ENCODE measurements around the gene NRN1.
"Not testable (repeated sequence)": the region's sequence is repeated elsewhere in the genome, so short reads cannot be mapped to it uniquely, and the experiment has no call there.

The NRN1 gene

DNA sequence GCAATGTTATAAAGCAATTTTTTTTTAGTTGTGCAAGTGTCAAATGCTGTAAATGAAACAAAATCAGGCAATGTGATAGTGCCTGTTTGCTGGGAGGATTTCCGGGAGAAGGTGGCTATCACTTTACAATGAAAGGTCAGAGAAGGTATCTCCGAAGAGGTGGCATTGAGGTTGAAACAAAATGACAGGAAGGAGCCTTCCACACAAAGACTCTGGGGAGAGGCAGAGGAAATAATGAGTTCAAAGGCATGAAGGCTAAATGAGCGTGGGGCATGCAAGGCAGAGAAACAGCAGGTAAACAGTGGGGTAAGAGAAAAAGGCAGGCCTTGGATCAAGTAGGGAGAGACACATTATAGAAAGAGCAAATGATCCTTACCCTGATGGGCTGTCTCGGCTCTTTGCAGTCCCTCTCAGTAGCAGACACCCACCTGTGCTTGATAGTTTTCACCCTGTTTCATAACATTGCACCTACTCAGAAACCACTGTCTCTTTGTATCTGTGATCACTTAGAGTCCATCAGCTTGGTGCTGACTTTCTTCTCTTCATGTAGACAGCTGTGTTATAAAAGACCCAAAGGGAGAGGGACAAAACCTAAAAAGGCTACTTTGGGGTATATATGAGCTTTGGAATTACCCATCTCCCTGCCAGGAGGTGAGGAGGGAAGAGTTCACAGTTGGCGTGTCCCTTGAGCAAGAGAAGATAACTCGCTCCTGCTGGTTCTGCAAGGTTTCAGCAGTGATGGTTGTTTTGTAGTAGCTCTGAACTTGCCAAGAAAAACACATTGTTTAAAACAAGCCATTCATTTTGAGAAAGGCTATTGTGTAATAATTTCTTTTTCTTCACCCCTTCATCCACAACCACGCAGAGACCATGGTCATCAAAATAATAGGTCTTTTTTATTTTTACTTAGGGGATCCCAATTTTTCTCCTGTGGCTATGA, 22.3 kb downstream of the NRN1 start:
- no peak for DNase-seq (ENCODE audit: low read depth in 1 of 2, low spot score in 1 of 2)

DNA sequence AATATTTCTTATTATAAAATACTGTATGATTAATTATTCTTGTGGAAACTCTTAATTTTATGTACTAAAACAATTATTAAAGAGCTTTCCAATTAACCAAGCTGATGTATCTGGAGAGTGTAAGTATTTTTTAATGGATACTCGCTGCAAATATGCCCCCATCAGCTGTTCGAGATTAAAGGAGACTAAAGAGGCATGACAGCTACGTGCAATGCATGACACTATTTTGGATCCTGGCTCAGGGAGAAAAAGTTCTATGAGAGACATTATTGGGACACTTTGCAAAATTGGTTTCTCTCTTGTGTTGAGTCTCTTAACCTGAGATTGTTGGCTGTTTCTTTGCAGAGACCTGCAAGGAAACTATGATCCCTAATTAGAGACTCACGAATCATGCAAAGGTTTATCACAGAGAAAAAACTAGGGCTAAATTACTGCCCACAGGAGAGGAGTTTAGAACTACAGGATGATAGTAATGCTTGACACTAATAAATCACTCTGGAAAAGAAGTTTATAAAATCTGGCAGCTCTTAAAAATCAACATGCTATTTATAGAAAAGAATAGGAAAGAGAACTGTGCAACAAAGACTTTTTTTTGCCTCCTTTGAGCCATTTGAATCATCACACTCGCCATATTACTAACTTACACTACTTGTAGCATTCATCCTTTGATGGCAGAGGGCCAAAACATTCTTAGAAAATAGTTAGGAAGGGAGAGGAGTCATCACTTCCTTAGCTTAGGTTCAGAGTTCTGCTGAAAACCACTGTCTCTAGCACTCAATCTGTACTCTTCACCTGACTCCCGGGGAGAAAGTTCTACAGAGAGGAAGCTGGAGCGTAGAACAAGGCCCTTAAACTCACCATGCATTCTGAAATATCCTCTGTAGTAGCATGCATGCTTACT, 25.3 kb downstream of the NRN1 start:
- DNase-seq (ENCODE audit: low read depth in 1 of 2, low spot score in 1 of 2) = no peak

DNA sequence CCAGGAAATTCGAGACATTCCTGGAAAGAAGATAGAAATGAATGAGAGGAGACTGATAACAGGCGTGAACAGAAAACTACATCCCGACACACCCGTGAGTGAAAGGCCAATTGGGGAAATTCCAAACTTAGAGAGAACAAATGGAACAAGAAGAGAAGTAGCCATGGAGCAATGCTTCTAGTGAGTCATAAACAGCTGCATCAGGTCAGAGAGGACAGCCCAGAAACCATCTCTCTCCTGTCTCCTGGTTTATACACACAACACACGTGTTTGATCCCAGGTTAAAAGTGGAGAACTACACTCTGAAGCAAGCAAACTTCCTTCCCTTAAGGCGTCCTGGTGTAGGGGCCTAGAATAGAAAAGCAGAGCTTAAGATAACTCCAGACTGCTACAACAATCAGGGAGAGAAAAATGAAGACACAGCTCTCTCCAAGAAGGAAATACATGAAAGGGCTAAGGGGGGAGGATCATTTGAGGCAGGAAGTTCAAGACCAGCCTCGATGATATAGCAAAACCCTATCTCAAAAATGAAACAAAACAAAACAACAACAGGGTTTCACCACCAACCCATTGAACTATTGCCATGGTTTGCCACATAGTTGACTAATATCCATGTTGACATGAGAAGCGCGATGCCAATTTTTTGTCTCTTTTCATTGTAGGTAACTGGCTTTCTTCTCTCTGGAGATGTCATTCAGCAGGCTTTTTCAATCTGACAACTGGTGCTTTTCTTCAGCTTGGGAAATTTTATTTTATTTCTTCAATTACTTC, 26.9 kb downstream of the NRN1 start:
- DNase-seq (ENCODE audit: low read depth in 1 of 2, low spot score in 1 of 2) = no peak

DNA sequence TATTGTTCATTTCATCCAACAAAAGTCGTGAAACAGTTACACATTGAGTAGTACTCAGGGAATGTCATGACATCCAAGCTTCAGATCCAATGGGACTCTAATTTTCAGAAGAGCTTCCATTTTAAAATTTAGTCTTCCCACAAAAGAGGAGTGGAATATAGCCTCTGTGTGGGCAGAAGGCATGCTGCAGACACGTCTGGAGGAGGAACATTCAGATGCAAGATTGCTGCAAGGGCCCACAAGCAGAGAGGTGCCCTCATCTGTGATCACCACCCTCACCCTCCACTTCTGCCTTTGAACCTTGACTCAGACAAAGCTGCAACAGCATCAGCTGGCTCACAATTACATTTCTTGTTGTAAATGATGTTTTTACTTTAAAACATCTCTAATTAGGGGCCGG, 29.9 kb downstream of the NRN1 start:
- DNase-seq (ENCODE audit: low read depth in 1 of 2, low spot score in 1 of 2) = no peak

DNA sequence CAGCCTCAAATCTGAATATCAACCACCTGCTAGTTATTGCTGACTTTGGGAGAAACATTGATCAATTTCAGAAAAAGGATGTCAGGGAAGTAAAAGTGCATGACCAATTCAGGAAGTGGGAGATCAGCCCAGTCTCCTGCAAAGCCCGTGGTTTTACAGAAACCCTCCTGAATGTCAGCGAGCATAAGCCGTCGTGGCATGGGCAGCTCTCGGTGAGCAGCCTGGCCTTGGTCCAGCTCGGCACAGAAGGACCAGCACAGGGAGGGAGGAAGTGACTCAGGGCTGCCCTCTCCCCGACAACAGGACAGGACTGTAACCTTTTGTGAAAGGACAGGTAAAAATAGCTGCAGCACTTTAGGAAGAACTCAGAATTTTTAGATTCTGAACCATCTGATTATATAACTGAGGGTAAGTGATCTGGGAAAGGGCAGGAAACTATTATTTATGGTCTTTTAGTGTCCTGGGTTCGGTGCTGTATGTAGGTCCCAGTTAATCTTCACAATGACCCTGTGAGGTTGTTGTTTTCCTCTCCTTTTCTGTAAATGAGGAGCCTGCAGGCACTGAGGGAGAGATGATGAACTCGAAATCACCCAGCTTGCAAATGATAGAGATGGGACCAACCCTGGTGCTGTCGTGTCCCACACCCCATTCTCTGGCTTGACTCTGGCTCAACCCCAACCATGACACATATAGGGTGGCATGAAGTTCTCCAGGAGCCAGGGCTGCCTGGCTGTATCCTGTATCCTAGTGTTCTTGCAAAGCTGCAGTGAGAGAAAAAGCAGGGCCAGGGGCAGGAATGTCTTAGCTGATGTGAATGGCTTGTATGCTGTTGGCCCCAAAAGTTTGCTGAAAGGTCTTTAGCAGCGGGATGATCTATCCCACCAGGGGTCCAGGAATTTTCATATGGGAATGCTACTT, 37.6 kb downstream of the NRN1 start:
- no peak for DNase-seq (ENCODE audit: low read depth in 1 of 2, low spot score in 1 of 2)

DNA sequence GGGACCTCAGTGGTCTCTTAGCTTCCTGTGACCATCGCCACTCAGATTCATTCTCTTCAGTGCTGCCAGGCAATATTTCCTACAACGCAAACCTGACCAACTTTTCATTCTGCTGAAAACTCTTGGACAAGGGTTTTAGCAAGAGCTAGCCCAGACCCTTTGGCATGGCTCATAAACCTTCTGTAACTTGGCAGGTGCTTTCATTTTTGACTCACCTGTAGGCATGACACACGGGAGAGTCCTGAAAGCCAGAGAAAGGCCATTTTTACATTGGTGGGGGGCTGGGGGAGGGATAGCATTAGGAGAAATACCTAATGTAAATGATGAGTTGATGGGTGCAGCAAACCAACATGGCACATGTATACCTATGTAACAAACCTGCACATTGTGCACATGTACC, 38.7 kb downstream of the NRN1 start:
- not testable (repeated sequence) for DNase-seq (ENCODE audit: low read depth in 1 of 2, low spot score in 1 of 2)

DNA sequence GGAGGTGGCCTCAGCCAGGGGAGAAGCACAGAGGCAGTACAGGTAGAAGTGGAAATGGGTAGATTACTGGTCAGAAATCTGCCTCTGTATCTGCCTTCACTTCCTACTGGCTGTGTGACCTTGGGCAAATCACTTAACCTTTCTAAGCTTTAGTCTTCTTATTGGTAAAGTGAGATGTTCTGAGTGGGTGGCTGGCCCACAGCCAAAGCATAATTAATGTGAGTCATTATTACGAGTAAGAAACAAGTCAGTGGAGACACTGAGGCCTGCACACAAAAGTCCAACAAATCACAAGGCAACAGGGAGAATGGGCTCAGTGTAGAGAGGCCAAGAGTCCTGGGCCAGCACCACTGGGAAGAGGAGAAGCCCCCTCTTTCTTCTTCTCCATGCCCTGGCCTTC, 39.1 kb downstream of the NRN1 start:
- DNase-seq (ENCODE audit: low read depth in 1 of 2, low spot score in 1 of 2) = no peak

DNA sequence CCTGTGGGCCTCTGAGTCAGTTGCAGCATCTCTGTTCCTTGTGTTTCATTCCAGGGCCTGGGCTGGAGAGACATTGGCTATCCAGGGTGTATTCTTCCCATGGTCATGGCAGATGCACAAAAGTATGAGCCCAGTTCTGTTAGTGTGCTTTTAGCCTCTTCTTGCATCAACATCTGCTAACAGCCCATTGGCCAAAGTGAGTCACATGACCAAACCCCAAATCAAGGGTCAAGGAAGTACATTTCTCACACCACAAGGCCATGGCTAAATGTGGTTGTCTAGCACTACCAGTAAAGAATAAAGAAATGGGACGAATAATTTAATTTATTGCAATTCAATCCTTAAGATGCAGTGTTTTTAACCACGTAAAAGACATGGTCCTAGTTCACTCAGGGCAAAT, 43.9 kb downstream of the NRN1 start:
- DNase-seq (ENCODE audit: low read depth in 1 of 2, low spot score in 1 of 2) = no peak

DNA sequence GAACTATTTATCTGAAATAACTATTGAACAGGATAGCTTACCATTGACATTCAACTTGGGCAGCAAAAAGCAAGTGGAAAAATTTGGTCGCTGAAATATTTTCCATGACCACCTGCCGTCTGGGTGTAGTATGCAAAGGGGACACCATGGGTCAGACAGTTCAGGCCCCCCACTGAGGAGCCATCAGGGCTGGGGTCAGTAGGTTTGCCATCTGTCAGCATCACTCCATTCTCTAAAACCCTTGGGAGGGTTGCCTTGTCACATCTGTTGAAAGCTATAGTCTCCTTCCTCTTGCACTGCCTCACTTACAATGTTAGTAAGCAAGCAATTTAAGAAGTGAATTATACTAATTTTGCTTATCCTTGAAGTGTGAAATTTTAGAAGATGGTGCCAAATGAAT, 44.9 kb downstream of the NRN1 start:
- no peak for DNase-seq (ENCODE audit: low read depth in 1 of 2, low spot score in 1 of 2)

DNA sequence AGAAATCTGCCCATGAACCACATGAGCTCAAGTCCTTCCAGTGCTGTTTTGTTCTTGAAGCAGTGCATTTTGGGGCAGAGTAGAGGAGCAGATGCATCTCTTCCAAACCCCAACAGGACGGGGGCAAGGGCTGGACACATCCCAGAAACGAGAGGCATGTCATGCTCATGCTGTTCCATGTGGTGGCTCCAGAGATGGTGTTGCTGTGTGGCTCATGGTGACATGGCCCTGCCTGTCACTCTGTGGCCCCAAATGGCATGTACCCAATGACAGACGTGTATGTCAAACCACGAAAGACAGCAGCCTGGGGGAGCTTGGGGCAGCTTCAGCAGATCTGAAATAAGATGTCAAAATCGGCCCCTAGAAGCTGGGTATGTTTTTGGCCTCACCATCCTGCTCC, 46.3 kb downstream of the NRN1 start:
- no peak for DNase-seq (ENCODE audit: low read depth in 1 of 2, low spot score in 1 of 2)

DNA sequence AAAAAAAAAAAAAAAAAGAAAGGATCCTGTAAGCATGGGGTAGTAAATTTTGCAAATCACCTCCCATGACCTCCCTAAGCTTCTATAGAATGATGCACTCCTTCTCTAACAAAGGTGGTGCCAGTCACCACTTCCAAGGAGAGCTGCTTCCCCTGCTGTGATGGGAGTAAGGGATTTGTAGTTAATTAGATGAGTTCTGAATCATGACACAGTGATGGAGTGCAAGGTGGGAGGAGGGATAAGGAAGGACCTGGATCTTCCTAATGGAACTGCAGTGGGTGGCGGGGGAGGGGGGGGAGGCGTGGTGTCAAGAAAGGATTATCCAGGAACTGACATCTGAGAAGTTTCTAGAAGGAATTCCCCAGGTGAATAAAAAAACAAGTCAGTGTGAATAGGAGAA, 47.8 kb downstream of the NRN1 start:
- no peak for DNase-seq (ENCODE audit: low read depth in 1 of 2, low spot score in 1 of 2)

DNA sequence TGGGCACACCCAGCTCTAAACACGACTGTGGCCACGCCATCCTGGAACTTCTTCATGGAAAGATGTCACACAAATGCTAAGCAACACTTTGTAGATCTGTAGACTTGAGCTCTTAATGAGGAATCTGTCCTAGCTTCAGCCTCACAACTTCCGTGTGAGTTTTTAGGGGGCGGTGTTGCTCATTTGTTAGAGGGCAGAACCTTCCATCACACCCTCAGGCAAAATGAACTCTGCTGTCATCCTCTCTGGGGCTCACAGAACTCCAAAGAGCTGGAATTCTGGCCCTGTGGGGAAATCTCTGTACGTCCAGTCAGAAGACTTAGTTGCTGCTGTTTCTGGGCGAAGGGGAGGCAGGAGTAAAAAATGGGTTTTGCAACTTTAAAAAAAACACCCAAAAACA, 49.8 kb downstream of the NRN1 start:
- no peak for DNase-seq (ENCODE audit: low read depth in 1 of 2, low spot score in 1 of 2)

DNA sequence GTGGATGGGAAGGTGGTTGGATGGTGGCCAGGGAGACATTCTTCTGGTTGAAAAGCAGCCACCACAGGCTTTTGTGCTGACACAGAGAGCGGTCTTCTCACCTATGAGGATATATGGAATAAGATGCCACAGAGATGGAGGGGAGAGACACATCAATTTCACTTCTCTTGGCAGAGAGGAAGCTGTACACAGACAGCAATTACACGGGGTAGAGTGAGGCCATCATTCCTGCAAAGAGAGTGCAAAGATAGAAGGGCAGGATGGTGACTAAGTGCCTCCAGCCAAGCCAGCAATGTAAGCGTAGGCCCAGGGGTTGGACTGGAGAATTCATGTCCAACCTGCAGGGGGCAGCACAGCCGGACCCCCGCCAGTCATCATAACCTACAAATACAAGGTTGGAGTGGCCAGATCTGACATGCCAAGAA, 56.4 kb downstream of the NRN1 start:
- no peak for DNase-seq (ENCODE audit: low read depth in 1 of 2, low spot score in 1 of 2)

Data from stimulated activated CD4-positive, alpha-beta T cell treated with anti-CD3 and anti-CD28 coated beads, Interleukin-15, amount 100 ng/mL, for 1 hour (primary cell).